Retina (tissue), 1 donor: ENCODE results near the gene ZMIZ1.

Source experiments
- DNase-seq: peaks from one replicate; pipeline ENCODE4 v3.0.0-alpha.2; 2016

Gene ZMIZ1

DNA sequence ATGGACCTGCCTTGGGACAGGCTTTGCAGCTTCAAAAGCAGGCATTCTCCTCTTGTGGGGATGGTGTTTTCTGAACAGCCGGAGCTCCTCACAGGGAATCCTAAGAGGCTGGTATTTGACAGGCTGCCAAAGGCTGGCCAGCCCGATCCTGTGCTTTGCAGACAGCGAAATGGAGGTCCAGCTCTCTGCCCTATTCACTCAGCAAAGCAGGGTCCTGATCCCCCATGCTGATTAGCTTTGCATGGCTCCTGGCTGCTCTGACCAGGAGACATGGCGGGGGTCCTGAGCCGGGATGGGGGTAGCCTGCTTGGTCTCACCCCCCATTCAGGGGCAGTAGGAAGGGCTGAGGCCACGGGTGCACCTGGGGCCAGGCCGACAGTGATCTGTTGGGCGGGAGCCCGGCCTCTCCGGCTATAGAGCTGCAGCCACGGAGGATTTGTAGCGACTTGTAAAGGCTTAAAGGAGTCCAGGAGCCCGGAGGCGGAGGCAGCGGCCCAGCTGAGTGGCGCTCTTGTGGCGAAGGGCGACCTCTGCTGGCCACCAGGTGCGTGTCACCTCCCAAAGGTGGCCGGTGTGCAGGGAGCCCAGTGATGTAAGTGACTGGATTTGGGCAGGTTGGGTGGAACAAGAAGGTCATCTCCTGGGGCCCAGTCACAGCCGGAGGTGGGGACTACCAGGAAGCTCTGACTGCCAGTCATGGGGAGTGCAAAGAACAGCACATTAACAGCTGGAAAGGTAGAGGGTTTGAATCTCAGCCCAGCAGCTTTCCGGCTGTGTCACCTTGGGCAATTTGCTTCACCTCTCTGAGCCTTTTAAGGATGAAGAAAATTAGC is 126.5 kb downstream of the ZMIZ1 start:
- peak; percentile 93 for DNase-seq

DNA sequence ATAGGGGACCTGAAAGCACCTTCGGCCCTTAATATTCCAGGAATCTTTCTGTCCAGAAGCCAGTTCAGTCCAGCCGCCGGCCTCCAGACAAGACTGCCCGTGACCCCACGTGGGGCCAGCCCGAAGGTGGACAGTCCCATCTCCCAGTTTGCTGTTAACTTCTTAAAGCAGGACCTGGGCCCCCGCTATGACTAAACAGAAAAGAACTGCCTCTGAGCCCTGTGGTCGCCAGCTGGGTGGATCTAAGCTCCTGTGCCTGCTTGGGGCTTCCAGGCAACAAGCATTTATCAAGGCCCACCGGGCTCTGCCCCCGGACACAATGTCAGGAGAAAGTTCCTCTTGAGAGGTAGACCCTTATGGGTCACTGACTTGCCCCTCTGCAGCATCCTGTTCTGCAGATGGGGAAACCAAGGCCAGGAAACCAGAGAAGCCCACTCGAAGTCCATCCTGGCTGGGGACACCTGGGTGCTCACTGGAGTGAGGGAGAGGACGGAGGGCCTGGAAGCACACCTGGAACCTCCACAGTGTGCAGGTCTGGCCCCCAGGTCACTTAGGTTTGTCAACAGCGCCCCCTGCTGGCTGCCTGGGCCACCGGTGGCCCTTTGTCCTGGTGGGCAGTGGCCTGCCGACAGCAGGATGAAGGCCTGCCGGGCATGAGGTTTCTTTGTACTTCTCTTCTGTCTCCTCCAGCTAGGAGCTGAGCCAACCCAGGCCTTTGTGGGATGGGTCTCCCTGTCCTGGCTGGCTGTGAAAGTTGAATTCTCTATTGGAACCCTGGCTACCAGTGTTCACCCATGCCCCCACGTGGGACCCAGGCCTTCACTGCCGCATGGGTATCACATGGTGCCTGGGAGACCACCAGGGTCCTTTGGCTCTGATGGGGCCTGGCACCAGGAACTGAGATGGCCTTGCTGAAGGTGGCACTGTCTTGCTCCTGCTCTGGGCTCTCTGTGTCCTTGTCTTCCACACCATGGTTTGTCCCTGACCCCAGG is 128.0 kb downstream of the ZMIZ1 start:
- peak; percentile 85 for DNase-seq

DNA sequence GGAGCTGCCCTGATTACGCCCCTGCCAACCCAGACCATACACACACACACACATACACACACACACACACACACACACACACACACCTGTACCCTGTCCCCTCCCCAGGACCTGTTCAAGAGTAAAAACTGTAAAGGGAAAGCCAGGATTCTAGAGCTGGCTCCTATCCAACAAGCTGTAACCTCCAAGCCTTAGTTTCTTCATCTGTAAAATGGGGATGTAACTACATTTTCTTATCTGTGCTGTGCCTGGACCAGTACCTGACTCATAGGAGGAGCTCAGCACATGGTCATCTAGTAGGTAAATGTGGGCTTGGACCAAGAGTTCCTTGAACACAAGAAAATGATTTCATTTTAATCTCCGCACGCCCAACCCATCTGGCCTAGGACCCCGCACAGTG is 128.8 kb downstream of the ZMIZ1 start:
- DNase-seq, result no peak

DNA sequence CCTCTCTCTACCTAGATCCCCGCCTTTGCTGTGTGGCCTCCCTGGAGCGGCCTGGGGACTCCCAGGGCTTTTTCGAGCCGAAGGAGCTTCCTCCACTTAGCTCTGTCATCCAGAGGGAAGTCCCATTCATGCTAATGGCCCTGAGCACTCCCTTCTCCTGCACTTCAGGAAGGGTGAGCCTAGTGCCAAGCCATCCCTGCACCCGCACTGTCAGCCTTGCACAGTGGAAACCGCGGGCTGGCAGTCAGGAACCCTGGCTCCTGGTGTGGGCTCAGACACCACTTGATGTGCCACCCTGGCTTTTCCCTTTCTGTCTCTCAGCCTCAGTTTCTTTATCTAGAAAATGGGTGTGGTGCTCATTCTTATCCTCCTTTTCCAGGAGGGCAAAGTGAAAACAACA is 131.6 kb downstream of the ZMIZ1 start:
- no peak for DNase-seq

DNA sequence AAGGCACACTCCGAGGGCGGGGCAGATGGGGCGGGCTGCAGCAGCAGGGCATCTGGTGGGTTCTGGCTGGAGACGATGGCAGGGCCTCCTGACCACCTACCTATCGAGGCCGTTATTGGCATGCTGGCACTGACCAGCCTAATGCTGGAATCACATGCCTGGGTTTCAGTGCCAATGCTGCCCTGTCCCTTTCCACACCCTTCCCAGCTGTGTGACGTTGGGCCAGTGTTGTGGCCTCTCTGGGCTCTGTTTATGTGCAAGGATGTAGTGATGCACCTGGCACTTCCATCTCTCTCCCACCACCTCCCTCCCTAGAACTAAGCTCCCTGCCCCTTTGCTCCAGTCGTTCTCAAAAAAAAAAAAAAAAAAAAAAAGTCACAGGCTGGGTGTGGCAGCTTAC is 132.9 kb downstream of the ZMIZ1 start:
- DNase-seq, result no peak

DNA sequence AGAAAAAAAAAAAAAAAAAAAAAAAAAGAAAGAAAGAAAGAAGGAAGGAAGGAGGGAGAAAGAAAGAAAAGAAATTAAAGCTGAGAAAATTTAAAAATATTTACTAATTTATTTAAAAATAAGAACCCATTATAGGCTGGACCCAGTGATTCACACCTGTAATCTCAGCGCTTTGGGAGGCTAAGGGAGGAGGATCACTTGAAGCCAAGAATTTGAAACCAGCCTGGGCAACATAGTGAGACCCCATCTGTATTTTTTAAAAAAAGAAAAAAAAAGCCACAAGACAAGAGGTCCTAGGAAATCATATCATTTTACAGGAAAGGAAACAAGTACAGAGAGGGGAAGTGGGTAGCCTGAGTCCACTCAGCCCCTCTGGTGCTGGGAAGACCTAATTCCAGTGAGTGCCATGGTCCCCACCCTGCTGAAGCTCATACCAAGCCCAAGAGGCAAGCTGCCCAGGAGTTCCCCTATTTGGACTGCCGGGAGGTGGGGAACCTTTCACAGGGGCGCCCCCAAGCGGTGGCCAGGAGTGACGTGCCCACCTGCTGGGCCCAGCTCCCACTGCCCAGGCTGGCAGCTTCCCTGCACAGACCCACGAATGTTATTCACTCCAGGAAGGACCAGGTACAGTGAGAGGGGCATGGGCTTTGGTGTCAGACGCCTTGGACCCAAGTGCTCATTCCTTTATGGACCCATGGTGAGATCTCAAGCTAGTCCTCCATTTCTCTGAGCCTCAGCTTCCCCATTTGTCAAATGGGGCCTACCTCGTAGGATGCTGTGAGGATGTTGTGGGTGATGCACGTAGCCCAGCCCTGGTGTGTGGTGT is 133.6 kb downstream of the ZMIZ1 start:
- DNase-seq, result no peak

DNA sequence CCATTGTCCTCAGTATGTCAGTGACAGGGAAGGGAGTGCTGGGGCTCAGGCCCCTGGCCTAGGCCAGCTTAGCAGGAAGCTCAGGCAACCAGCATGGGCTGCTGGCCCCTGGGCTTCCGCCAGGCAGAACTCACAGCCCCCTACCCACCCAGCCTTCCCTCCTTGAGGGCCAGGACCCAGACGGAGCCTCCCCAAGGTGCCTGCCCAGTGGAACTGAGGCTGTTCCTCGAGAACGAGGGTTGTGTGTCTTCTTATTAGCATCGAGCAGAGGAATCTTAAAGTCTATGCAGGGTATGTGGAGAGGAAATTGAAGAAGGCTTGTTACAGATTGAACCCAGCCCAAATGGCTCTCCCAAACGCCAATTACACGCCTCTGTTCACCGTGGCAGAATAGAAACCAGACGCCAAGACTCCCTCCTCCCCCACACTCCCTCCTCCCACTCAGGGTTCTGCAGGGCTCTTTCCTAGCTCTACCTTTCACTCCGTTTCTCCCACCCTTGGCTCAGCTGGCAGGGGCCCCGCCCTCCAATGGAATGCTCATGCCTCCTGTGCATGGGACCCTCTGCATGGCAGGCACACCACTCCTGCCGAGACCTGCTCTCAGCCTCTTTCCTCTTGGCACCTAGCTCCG is 134.4 kb downstream of the ZMIZ1 start:
- no peak for DNase-seq

DNA sequence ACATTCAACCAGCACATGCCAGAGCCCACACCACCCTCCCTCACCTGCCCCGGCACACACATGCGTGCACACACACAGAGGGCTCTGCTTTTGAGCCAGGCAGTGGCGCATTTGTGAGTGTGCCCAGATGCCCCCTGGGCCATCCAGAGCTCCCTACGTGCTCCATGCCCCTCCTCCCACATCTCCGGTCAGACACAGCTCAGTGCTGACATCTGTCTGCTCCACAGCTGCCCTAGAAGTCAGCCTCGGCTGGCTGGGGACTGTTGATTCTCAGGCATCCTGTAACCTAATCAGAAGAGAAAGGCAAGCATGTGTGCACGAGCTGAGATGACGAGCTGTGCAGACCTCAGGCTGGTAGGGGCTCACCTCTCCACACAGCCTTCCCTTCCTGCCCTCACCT is 135.1 kb downstream of the ZMIZ1 start:
- peak; percentile 56 for DNase-seq

DNA sequence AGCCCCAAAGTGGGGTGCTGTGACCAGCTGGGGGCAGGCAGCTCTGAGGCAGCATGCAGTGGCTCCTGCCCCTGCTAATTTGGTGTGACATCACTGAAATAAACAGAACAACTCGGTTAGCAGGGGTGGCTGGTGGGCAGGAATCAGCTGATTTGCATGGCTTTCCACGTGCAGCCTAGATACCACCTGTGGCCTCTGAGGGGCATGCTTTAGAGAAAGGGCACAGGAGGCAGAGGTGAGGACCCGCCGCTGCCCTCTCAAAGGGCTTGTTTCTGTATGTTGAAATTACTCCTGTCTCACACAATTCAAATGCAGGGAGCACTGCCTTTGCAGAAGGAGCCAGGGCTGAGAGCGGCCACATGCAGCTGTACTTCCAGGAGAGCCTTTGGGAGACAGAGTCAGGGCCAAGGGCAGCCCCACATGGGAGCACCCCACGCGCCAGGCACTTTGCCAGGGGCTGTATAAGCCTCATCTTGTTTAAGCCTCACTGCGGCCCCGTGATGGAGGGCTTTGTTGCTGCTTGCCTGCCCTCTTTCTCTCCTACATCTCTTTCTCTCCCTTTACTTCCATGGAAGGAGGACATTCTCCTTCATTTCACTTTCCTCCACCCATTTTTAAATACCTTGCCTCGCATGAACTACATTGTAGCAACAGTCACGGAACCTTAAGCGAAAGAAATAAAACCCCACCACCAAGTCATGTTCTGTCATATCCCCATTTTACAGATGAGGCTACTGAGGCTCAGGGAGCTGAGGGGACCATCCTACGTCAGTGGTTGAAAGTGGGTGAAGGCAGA is 137.7 kb downstream of the ZMIZ1 start:
- no peak for DNase-seq

DNA sequence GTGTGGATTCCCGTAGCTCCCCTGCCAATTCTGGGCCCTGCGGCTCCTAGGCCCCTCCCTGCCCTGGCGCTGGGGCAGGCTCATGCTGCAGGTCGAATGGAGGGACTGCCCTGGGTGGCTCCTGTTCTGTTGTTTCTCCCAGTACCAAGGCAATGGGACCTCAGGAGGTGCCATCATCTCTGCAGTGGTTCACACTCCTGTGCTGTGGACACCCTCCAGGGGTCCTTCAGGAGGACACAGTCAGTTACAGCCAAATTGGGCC is 138.3 kb downstream of the ZMIZ1 start:
- no peak for DNase-seq

DNA sequence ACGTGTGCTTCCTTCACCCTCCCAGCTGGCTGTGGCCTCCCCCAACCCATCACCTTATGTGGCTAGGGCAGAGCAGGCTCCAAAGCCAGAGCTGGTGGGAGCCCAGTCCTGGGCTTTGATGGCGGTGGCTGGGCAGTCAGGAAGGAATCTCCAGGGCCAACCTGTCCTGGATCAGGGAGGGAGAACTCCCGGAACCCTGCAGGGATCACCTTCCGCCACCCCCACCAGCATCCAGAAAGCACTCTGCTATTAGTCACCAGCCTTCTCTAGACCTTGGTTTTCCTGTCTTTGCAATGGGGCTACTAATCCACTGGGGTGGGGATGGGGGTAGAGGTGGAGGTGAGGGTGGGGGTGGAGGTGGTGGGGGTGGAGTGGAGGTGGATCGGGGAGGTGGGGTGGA is 139.0 kb downstream of the ZMIZ1 start:
- DNase-seq, result no peak

DNA sequence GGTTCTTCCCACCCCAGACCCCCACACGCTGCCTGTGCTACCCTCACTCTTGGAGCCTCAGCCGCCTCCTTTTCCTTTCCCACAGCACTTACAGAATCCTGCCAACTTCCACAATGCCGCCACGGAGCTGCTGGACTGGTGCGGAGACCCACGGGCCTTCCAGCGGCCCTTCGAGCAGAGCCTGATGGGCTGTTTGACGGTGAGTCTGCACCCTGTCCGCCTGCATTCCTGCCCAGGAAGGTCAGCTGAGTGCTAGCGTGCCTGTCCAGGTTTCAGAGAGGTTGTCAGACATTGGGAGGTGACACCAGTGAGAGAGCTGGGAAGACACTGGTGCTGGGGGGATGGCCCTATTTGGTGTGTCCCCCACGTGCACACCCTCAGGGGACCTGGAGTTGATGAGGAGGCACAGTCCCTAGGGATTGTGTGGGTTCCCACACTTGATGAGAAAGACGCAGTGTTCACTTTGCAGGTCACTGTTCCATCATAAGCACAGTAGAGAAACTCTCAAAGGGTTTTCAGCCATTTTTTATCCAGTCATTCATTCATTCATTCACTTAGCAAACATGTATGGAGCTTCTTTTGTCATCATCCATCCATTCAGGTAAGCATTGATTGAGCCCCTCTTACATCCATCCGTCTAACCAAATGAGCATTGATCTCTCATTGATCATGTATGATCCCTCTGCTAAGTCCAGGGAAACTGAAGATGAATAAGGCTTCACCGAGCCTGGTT is 139.7 kb downstream of the ZMIZ1 start:
- no peak for DNase-seq

DNA sequence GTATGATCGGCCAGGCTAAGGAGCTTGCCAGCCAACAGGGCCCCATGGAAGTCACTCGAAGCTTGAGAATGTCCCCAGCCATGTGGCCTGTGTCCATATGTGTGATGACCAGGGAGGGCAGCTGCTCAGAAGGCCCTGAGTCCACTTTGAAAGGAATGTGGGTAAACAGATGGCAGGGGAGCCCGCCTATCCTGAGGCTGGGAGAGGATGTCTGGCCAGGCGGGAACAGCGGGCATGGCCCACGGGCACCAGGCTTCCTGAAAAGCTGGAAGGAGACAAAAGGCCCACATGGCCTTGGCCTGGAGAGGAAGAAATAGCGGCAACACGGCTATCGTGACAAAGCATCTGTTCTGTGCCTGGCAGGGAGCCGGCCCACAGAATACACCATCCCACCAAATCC is 140.6 kb downstream of the ZMIZ1 start:
- DNase-seq, result no peak

DNA sequence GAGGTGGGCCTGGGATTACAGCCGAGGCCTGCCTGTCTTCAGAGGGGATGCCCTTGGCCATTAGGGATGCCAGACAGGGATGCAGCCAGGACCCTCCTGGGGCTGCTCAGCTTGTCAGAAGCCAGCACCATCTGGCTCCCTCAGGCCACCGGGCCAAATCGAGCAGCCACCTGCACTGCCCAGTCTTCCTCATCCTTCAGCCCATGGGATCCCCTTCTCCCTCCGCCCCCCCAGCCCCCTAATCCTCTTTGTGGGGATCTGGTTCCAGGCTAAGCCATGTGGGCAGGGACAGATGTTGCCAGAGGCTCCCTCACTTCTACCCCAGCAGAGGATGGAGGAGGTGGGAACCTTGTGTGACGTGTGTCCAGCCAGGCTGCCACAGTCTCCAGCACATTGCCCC is 141.1 kb downstream of the ZMIZ1 start:
- DNase-seq, result no peak

DNA sequence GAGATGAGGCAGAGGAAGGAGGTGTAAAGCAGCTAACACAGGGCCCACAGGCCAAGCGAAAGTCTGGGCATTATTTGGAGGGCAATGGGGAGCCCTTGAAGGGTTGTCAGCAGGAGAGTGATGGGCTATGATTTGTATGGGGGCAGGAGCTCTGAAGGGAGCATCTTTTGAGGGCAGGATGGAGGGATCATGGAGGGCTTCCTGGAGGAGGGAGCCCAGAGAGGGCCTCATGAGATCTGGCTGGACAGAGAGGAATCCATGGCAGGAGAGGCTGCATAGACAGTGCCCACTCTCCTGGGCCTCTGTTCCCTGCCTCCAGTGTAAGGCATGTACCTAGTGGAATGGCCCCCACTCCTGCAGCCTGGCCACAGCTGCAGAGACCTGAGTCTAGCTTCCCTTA is 141.9 kb downstream of the ZMIZ1 start:
- DNase-seq, result no peak

DNA sequence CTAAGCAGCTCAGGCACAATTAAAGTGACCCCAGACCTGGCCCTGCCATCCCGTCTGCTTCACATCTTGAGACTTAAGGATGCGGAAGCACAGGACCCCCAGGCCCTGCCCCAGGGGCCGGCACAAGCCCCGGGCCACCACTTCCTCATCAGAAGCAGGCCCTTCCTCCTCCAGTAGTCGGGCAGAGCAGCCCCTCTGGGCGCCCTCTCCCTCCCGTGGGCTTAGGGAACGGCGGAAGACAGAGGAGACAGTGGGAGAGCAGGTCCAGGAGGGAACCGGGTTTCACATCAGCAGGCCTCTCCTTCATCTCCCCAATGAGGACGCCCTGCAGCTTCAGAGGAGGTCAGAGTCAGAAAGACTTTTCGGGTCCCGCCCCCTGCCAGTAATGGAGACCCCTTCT is 142.8 kb downstream of the ZMIZ1 start:
- no peak for DNase-seq

DNA sequence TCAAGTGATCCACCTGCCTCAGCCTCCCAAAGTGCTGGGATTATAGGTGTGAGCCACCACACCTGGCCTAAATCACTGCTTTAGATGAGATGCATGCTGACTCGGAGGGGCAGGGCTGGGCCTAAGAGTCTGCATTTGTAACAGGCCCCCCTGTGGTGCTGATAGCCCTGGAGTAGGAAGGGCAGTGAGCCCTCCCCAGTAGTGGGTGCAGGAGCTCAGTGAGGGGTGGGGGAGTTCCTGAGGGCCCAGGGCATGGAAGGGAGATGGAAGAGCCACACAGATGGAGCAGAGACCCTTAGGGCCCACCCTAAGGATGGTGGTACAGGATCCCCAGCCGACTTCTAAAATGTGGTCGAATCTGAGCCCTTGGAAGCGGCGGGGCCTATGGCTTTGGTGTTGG is 146.8 kb downstream of the ZMIZ1 start:
- DNase-seq, result no peak

DNA sequence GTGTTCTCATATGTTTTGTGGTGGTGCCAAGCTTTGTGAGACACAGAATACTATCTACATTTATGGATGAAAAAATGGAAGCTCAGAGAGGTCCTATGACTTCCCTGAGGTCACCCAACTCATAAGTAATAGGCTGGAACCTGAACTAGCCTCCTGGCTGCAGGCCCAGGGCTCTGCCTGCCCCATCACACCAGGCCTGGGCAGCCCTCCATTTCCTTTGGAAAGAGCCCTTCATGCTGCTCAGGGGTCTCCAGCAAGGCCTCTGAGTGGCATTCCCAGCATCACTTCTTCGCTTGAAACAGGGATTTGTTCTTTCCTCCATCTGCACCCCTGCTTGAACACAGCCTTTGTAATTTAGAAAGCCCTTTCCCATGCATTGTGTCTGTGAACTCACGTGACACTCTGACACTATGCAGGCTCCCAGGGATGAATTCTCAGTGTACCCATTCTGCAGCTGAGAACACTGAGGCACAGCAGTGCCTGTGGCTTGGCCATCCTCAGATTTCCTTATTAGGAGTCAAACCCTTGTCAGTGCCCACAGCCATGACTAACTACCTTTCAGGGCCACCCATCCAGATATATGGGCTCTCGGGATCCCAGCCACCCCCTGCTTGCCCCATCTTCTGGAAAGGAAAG is 150.7 kb downstream of the ZMIZ1 start:
- DNase-seq, result no peak

DNA sequence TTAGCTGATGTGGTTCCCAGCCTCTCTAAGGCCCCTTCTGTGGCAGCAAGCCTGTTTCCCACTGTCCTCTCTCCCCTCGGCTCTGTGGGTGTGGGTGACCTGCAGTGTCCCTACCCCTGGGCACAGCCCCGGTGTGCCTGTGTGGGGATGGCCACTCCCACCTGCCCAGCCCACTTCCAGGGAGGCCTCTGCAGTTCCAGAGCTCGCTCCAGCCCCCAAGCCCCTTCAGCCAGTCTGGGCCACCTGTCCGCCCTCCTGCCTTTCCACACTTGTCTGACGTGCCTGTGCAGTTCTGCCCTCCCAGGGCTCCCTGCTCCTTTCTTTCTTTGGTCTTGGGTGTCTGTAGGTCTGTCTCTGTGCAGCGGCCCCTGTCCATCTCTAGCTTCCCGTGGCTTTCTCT is 151.5 kb downstream of the ZMIZ1 start:
- DNase-seq, result no peak
